HL-60/S4 treated with retinoic acid at 250 ng/mL for 4 days and 3 days (cell line): ENCODE data around the gene SDF4.

Experiments used
- in situ Hi-C: fragments of 300-500 bp; cut with MboI; formaldehyde crosslinking; loops from 2 replicates; pipeline ENCODE4 v1.7.0; 2022; ENCODE audit warnings: low sequenced_read_pairs

Gene SDF4

DNA sequence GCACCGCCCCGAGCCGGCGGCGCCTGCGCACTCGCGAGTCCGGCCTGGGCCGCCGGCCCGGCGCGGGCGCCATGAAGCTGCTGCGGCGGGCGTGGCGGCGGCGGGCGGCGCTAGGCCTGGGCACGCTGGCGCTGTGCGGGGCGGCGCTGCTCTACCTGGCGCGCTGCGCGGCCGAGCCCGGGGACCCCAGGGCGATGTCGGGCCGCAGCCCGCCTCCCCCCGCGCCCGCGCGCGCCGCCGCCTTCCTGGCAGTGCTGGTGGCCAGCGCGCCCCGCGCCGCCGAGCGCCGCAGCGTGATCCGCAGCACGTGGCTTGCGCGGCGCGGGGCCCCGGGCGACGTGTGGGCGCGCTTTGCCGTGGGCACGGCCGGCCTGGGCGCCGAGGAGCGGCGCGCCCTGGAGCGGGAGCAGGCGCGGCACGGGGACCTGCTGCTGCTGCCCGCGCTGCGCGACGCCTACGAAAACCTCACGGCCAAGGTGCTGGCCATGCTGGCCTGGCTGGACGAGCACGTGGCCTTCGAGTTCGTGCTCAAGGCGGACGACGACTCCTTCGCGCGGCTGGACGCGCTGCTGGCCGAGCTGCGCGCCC, 501 bp upstream of the SDF4 start, which contains the start of gene B3GALT6:
Gene B3GALT6, plus strand, starts transcription at position 30 of the 588 bp plus-strand sequence. Its CDS starts 42 bp downstream, at position 72.
- in situ Hi-C loops = loop anchor here (25.0 kb wide), 1 partner anchor 95 kb away; no protein-coding TSS in a partner anchor

DNA sequence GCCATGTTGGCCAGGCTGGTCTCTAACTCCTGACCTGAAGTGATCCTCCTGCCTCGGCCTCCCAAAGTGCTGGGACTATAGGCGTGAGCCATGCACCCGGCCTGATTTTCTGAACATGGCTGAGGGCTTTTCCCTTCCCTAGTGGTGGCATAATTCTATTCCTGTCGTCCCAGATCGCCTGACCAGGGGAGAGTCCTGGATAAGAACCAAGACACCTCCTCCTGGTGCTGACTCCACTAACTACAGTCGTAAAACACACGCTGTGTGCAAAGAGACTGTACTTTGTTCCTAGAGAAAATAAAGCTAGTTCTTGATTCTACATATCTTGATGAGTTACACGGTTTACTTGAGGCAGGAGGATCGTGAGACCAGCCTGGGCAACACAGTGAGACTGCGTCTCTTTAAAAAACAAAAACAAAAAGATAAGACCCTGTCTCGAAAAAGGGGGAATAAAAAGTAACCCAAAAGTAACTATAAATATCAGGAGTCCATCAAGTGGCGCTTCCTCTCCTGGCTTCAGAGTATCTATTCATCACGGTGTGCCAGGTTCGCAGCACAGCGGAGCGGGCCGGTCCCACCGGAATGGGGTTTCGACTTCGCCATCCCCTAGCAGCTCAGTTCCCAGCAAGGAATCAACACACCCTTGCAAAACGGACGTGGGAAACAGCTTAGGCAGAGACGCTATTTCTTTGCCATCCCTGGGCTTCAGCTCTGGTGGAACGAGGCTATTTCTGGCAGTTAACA, 973 bp downstream of the SDF4 start:
- in situ Hi-C loops = loop anchor here (25.0 kb wide), 1 partner anchor 94 kb away; no protein-coding TSS in a partner anchor

GRCh38 chr1:1229770-1230169, 2.0 kb downstream of the SDF4 start:
- in situ Hi-C loops = loop anchor here (25.0 kb wide), 1 partner anchor 92 kb away; no protein-coding TSS in a partner anchor

DNA sequence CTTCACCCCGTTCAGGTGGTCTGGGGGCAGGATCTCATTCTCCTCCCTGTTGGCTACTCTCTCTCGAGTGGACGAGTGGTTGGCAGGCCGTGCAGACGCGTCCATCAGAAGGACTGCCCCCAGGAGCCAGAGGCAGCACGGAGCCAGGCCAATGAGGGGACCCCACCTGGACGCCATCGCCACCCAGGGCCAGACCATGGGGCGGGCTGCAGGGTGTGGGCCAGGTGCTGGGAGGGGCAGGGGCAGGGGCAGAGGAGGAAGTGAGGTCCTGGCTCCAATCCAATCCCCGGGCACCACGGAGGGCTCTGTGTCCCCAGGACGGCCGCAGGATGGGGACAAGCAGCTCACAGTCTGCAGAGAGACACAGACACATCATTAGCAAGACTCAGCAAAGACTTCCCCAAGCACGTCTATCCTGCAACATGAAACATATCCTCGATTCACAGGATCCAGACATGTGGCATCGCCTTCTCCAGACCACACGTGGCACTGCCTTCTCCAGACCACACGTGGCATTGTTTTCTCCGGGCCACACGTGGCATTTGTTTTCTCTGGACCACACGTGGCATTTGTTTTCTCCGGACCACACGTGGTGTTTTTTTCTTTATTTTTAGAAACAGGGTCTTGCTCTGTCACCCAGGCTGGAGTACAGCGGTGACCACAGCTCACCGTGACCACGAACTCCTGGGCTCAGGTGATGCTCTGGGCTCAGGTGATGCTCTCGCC, 3.0 kb downstream of the SDF4 start:
- in situ Hi-C loops = loop anchor here (25.0 kb wide), 1 partner anchor 91 kb away; no protein-coding TSS in a partner anchor

DNA sequence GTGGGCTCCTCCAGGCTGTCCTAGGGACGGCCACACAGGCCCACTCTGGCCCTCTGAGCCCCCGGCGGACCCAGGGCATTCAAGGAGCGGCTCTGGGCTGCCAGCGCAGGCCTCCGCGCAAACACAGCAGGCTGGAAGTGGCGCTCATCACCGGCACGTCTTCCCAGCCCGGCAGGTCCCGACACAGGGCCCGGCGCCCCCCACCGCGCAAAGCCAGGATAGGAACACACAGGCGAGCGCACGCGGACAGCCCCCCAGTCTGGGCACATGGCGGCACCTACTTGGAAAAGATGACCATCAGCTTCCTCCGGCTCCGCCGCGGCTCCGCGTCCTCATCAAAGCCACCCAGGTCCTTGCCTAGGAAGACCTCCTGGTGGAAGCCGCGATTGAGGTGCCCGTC, 3.6 kb downstream of the SDF4 start:
- in situ Hi-C loops = loop anchor here (25.0 kb wide), 1 partner anchor 91 kb away; no protein-coding TSS in a partner anchor

GRCh38 chr1:1227386-1227785, 4.4 kb downstream of the SDF4 start:
- in situ Hi-C loops = loop anchor here (25.0 kb wide), 1 partner anchor 90 kb away; no protein-coding TSS in a partner anchor

DNA sequence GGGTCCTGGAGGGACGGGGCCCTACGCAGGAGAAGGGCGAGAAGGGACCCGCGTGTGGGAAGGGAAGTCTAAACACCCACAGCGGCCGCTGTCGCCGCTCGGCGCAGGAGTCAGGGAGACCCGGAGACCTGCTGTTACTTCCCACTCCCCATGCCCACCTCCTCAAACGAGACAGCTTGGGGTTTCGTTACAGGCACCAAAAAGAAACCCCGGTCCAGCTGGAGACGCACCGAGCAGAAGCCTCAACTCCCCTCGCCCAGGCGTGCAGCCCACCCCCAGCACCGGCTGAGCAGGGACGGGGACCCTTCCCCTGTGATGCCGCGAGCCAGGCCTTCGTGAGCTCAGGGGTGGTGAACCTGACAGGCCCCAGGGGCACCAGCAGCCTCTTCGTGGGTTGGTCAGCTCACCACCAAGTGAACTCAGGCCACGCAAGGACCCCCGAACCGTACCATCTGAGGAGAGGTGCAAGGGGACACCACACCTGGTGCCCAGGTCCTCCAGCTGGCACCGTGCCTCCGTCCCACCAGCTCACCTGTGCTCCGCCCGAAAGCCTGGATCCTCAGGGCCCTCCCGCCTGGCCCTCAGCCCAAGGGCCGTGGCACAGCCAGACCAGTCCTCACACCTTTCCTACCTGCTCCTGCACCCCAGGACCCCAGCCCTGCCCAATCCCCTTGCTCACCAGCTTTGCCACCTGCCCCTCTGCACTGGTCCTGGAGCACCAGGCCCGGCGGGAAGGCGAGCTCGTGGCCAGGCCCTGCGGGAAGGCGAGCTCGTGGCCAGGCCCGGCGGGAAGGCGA, 5.0 kb downstream of the SDF4 start:
- in situ Hi-C loops = loop anchor here (25.0 kb wide), 1 partner anchor 89 kb away; no protein-coding TSS in a partner anchor

DNA sequence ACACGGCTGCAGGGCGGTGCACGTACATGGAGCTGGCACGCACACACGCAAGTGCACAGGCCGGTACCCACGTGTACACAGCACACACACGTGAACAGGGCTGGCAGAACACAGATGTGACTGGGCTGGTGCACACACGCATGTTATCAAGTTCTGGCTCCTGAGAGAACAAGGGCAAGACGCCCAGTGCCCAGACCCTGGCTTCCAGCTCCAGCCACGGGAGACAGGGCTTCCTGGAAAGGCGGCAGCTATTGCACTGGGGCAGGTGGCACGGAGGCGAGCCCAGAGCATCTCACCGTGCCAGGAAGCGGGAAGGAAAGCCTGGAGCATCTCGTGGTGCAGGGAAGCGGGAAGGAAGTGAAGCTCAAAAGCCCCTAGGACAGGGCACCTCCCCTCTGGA, 5.9 kb downstream of the SDF4 start:
- in situ Hi-C loops = loop anchor here (25.0 kb wide), 1 partner anchor 89 kb away; no protein-coding TSS in a partner anchor

- in situ Hi-C loops = loop anchor here (25.0 kb wide), 1 partner anchor 88 kb away; no protein-coding TSS in a partner anchor
These were observed 6.5 kb downstream of the SDF4 start for GRCh38 chr1:1225238-1225845.

- in situ Hi-C loops = no loop called here
These were observed 7.9 kb downstream of the SDF4 start for GRCh38 chr1:1223891-1224290.

DNA sequence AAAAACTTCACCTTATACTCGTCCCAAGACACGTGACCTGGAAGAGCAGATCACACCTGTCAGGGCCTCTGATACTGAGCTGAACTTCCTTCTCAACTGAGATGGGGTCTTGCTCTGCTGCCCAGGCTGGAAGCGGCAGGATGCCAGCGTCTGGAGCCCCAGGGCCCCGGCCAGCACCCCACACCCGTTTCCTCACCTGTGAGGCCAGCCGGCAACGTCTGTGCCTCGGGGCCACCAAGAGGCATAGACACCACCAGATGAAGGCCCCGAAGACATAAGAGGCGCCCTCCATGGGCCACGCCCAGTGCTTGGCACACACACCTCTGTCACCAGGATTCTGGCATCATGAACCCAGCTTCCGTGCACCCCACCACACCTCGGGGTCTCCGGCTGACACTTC, 8.5 kb downstream of the SDF4 start:
- in situ Hi-C loops = no loop called here

DNA sequence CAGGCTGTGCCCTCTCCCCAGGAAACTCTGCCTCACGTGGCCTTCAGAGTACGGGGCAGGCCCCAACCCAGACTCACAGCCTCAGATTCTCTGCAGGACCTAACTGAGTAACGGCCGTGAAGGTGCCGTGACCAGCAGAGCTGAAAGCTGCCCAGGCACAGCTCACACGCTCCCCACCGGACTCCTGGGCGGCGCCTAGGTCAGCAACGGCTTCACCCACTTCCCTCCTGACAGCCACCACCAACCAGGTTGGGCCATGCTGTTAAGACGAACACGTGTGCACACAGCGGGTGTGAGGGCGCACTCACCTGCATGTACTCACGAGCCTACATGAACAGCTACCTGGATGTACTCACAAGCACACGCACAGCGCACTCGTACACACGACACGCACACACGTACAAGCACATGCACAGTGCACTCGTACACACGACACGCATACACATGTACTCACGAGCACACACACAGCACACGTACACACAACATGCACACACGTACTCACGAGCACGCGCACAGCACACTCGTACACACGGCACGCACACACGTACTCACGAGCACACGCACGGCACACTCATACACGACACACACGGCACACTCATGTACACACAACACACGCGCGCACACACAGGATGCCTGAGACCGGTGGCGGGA, 9.1 kb downstream of the SDF4 start:
- in situ Hi-C loops = no loop called here

DNA sequence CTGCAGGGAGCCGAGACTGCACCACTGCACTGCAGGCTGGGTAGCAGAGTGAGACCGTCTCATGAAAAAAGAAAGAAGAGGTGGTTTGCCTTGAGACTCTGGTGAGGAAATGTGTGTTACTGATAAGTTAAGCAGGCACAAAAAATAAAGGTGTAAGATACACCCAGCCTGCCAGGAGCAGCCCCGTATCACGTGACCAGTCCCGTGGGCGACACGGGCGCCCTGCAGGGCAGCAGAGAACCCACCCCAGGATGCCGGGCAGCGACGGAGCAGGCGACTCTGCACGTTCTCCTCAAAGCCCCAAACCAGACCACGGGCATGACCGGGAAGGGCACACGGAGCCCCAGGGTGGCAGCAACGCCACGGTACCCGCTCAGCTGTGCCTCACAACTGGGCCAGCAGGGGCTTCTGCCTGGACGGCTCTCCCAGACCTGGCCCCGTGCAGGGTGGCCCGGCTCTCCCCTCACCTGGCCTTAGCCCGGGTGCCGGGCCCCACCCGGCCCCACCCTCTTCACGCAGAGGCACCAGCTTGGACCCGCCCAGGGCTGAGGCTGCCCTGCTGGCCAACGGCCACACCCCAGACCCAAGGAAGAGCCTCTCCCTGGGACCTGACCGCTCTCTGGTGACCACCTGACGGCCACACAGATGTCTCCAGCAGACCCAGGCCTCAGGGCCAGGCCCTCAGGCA, 9.8 kb downstream of the SDF4 start:
- in situ Hi-C loops = no loop called here

GRCh38 chr1:1220197-1220596, 11.6 kb downstream of the SDF4 start:
- in situ Hi-C loops = no loop called here

DNA sequence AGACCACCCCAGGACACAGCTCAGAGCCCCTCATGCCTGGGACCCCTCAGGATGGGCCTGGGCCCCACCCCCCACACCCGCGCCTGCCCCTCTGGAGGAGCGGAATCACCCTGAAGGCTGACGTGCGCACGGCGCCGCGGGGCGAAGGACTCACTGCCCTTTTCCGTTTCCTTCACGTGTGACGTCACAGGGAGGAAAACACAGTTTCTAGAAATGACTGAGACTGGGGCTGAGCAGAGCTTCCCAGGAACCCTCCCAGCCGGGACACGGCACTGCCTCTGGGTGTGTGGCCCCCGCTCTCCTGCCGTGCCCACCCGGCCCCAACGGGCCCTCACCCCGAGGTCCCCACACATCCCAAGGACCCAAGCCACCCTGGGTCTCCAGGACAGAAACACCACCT, 12.5 kb downstream of the SDF4 start:
- in situ Hi-C loops = no loop called here

GRCh38 chr1:1218524-1219200, 13.1 kb downstream of the SDF4 start:
- in situ Hi-C loops = no loop called here

GRCh38 chr1:1217621-1218523, 13.9 kb downstream of the SDF4 start:
- in situ Hi-C loops = no loop called here
